ENCODE results near the gene ERP44.
"Not testable (repeated sequence)": the region's sequence is repeated elsewhere in the genome, so short reads cannot be mapped to it uniquely, and the experiment has no call there.

The ERP44 gene

DNA sequence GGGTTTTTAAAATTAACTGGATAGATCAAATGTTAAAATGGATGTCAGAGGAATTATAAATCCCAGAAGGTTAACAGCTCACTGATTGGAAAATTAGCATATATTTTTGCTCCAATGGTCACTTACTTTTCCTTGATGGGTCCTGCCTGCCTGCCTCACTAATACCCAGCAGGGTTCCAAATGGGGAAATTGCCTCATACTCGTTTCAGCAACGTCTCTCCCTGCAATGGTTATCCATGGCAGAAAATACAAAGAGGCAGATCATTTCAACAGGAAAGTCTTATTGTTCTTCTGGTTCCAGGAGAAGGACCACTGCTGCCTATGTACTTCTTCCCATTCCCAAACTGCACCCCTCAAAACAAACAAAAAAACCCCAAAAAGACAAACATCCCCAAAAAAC, 71.3 kb downstream of the ERP44 start:
- no peak for DNase-seq
- TF ChIP-seq GATA1 (IDR thresholded peaks at IDR 0.05; ENCODE audit: low read depth, low read length) (no peak), POLR2A (IDR thresholded peaks at IDR 0.05; ENCODE audit: low read length) (no peak)

DNA sequence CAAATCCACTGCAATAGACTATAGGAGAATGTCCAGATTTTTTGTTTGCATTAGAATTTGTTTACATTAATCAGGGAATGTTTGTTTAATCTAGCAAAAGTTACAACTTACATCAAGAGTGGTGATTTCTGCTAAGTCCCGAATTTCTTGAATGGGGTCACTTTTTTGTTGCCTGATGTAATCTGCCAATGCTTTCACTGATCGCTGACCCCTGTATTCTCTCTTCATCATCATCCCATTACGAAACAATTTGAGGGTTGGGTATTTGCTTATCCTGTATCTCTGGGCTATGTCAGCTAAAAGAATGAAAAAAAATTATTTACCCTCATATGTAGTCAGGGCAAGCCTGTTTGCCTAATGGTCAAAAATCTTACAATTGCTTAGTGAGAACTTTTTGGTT, 76.9 kb downstream of the ERP44 start:
- DNase-seq: no peak
- TF ChIP-seq POLR2A (IDR thresholded peaks at IDR 0.05; ENCODE audit: low read length) (no peak), GATA1 (IDR thresholded peaks at IDR 0.05; ENCODE audit: low read depth, low read length) (no peak)

DNA sequence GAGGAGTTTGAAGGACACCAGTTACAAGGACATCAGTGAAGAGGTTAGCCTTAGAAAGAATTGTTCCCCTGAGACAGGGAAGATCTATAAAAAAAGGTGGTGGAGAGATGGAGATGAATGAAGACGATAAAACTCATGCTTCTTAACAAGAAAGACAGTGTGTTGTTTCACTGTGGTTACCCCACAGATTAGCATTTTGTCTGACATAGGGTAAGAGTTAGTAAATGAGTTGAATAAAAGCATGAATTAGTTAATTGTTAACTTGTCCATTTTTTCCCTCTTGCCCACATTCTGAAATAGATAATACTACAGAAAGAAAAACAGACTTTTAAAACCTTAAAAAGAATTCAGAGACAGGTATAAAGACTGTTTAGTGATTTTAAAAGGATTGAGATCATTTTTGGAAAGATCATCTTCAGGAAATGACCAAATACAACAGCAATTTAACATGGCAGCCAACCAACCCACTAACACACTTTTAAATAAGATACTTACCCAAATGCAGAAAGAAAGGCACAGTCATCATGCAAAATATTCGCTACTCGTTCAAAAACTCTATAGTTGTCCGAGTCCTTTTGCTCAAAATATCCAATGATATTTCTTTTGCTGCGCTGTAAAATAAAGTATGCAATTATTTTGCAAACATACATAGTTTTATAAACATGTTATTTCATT, 78.5 kb downstream of the ERP44 start:
- no peak for DNase-seq
- no peak for TF ChIP-seq POLR2A (IDR thresholded peaks at IDR 0.05; ENCODE audit: low read length)
- TF ChIP-seq GATA1 (IDR thresholded peaks at IDR 0.05; ENCODE audit: low read depth, low read length): no peak

- TF ChIP-seq POLR2A (IDR thresholded peaks at IDR 0.05; ENCODE audit: low read length) (no peak), GATA1 (IDR thresholded peaks at IDR 0.05; ENCODE audit: low read depth, low read length) (no peak)
- no peak for DNase-seq
Observed at GRCh38 chr9:100019541-100019940, 79.3 kb downstream of the ERP44 start.

DNA sequence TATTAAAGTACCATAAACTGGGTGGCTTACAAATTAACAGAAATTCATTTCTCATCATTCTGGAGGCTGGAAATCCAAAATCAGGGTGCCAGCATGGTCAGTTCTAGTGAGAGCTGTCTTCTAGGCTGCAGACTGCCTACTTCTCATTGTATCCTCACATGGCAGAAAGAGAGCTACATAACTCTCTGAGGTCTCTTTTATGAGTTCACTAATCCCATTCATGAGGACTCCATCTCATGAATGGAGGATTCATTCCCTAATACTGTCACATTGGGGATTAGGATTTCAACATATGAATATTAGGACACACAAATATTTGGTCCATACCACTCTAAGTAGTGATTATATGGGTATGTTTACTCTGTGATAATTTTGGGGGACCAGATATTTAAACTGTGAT, 84.0 kb downstream of the ERP44 start:
- no peak for DNase-seq
- TF ChIP-seq POLR2A (IDR thresholded peaks at IDR 0.05; ENCODE audit: low read length) (no peak), GATA1 (IDR thresholded peaks at IDR 0.05; ENCODE audit: low read depth, low read length) (no peak)

DNA sequence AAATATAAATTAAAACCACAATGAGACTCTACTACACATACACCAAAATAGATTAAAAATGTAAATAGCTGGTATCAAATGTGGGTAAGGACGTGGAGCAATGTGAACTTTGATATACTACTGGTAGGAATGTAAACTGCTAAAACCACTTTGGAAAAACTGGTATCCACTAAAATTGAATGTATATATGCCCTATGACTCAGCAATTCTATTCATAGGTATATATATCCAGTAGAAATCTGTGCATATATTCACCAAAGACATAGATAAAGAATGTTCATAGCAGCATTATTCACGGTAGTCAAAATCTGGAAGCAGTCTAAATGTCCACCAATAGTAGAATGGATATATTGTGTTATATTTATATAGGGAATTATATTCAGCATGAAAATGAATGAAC, 85.2 kb downstream of the ERP44 start:
- no peak for TF ChIP-seq POLR2A (IDR thresholded peaks at IDR 0.05; ENCODE audit: low read length)
- TF ChIP-seq GATA1 (IDR thresholded peaks at IDR 0.05; ENCODE audit: low read depth, low read length): no peak
- DNase-seq: no peak

- DNase-seq: no peak
- TF ChIP-seq POLR2A (IDR thresholded peaks at IDR 0.05; ENCODE audit: low read length): no peak
- TF ChIP-seq GATA1 (IDR thresholded peaks at IDR 0.05; ENCODE audit: low read depth, low read length): no peak
Observed at GRCh38 chr9:100012279-100012678, 86.5 kb downstream of the ERP44 start.

DNA sequence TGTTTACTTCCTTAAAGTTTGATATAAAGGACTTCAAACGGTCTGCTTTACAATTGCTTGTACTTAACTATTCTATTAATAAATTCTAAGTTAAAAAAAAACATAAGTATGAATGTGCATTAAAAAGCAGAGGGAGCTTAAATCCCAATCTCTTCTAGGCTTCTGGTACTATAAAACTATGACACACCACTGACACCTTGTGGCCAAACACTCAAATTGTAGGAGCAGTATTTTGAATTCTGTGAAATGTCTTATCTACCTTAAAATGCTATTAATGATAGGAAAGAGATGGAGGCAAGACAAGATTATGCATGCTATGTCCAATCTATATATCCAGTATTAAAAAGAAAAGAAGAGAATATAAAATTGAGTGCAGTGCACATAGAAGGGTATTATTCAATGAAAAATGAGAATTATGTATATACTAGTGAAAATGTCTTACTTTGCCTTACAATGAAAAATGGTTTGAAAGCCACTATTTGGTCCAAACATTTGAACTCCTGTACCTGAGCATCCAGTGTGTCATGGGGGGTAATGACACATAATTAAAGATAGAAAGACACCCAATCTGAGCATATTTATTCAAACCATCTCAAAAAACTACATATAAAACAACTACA, 87.6 kb downstream of the ERP44 start:
- peak; percentile 79 to 86 for DNase-seq
- TF ChIP-seq POLR2A (IDR thresholded peaks at IDR 0.05; ENCODE audit: low read length): no peak
- TF ChIP-seq GATA1 (IDR thresholded peaks at IDR 0.05; ENCODE audit: low read depth, low read length): no peak

- TF ChIP-seq POLR2A (IDR thresholded peaks at IDR 0.05; ENCODE audit: low read length) (no peak), GATA1 (IDR thresholded peaks at IDR 0.05; ENCODE audit: low read depth, low read length) (no peak)
- DNase-seq: no peak
Observed at GRCh38 chr9:99999797-100000196, 99.0 kb downstream of the ERP44 start.

DNA sequence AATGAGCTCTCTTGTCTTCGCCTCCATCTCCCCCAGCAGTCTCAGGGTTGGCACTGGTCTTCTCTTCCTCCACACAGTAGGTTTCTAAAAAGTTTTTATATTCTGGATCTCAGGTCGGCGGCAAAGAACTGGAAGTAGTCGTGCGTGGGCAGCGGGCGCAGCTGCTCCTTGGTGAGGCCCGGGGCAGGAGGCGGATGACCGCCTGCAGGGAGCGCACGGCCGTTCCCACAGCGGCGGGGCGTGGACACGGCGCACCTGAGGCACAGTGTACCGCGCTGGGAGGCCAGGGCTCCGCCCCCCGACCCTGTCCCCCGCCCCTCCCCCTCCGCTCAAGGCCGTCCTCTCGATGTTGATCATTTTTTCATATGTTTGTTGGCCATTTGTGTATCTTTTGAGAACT, 99.9 kb downstream of the ERP44 start:
- no peak for DNase-seq
- no peak for TF ChIP-seq GATA1 (IDR thresholded peaks at IDR 0.05; ENCODE audit: low read depth, low read length)
- no peak for TF ChIP-seq POLR2A (IDR thresholded peaks at IDR 0.05; ENCODE audit: low read length)

- DNase-seq: no peak
- TF ChIP-seq POLR2A (IDR thresholded peaks at IDR 0.05; ENCODE audit: low read length) (no peak), GATA1 (IDR thresholded peaks at IDR 0.05; ENCODE audit: low read depth, low read length) (no peak)
Observed at GRCh38 chr9:99998266-99998665, 100.5 kb downstream of the ERP44 start.

- not testable (repeated sequence) for DNase-seq
Observed at GRCh38 chr9:99990508-99990907, 108.3 kb downstream of the ERP44 start.

- no peak for TF ChIP-seq GATA1 (IDR thresholded peaks at IDR 0.05; ENCODE audit: low read depth, low read length)
- TF ChIP-seq POLR2A (IDR thresholded peaks at IDR 0.05; ENCODE audit: low read length): no peak
- DNase-seq: no peak
Observed at GRCh38 chr9:99986642-99987041, 112.2 kb downstream of the ERP44 start.

DNA sequence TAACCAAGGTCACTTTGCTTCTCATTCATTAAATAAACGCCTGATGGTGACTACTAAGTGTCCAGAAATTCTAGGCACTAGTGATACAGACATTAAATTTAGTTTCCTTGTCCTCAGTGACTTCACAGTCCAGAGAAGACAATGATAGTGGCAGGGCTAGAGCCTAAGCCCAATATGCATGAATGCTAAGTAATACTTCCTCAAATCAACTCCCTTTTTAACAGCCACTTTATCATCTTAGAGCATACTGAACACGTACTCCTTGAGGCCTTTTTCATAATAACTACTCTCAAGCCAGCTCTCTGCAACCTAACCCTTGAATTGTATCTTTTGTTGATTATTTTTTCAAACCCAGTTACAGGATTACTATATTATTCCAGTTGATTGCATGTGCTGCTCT, 118.2 kb downstream of the ERP44 start:
- no peak for DNase-seq
- TF ChIP-seq GATA1 (IDR thresholded peaks at IDR 0.05; ENCODE audit: low read depth, low read length) (no peak), POLR2A (IDR thresholded peaks at IDR 0.05; ENCODE audit: low read length) (no peak)

- TF ChIP-seq POLR2A (IDR thresholded peaks at IDR 0.05; ENCODE audit: low read length) (no peak), GATA1 (IDR thresholded peaks at IDR 0.05; ENCODE audit: low read depth, low read length) (no peak)
- DNase-seq: no peak
Observed at GRCh38 chr9:99978221-99978620, 120.6 kb downstream of the ERP44 start.

Measured in erythroblast (primary cell).